Skeletal muscle cell (primary cell): ENCODE data around the gene CBLC.

Source experiments
- DNase-seq: peaks from one replicate; pipeline ENCODE4 v3.0.0-alpha.2; 2010; ENCODE audit warnings: low read depth
- H3K4me3 ChIP-seq: 2 replicates; pipeline ENCODE4 v1.5.1; 2011; ENCODE audit warnings: low read depth, mild to moderate bottlenecking, control low read depth, low read length, moderate library complexity

CBLC gene

GRCh38 chr19:44845612-44846454, 68.1 kb downstream of the CBLC start, which contains the start of gene NECTIN2:
TSS of gene NECTIN2 (plus strand) at chr19:44846297. CDS start at chr19:44846526, 229 bp downstream.
- peak; percentile 91 for DNase-seq
- H3K4me3 ChIP-seq: peak within 1 kb of the TSS; percentile 95

GRCh38 chr19:44846455-44847143, 68.9 kb downstream of the CBLC start:
- H3K4me3 ChIP-seq: peak overlapping the region; percentile 95
- no peak for DNase-seq

- DNase-seq: no peak
- H3K4me3 ChIP-seq: peak overlapping the region; percentile 95
Observed at GRCh38 chr19:44847144-44848035, 69.7 kb downstream of the CBLC start.

GRCh38 chr19:44848036-44848811, 70.5 kb downstream of the CBLC start:
- no peak for DNase-seq
- peak overlapping the region; percentile 95 for H3K4me3 ChIP-seq

GRCh38 chr19:44848812-44849447, 71.2 kb downstream of the CBLC start:
- DNase-seq: no peak
- H3K4me3 ChIP-seq: peak overlapping the region; percentile 95
